Left hindlimb (tissue), 1 donor: ENCODE data around the gene DTNB.
"Not testable (repeated sequence)": the region's sequence is repeated elsewhere in the genome, so short reads cannot be mapped to it uniquely, and the experiment has no call there.

Source experiments
- DNase-seq: peaks from one replicate; pipeline ENCODE4 v3.0.0-alpha.2; 2018

Gene DTNB

GRCh38 chr2:25535411-25536289 is 137.7 kb downstream of the DTNB start:
- DNase-seq: not testable (repeated sequence)

GRCh38 chr2:25534937-25535336 is 138.4 kb downstream of the DTNB start:
- not testable (repeated sequence) for DNase-seq

GRCh38 chr2:25534455-25534854 is 138.9 kb downstream of the DTNB start:
- no peak for DNase-seq

DNA sequence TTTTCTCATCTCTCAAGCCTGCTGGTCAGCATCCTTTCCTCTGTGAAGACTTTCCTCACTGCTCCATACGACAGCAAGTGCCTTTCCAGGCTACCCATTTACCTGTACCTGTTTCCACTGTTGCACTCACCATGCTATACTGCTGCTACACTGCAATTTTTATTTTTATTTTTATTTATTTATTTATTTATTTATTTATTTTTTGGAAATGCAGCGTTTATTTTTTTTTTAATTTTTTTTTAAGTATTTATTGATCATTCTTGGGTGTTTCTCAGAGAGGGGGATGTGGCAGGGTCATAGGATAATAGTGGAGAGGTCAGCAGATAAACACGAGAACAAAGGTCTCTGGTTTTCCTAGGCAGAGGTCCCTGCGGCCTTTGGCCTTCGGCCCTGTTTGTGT is 139.6 kb downstream of the DTNB start:
- not testable (repeated sequence) for DNase-seq

DNA sequence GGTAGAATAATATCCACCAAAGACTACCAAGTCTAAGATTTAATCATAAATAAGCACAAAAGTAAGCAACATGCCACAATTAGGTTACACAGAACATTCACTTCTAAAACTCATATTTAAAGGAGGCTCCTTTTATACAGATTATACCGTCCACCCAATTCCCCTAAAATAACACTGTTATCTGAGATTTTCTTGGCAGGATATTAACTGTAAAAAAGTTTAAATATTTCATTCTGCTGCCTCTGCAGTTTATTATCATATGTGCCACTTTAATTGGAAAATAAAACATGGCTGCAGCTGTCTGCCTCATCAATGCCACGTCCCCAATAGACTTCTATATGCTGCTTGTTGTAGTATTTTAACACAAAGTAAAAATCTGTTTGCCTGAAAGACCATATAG is 140.9 kb downstream of the DTNB start:
- no peak for DNase-seq

DNA sequence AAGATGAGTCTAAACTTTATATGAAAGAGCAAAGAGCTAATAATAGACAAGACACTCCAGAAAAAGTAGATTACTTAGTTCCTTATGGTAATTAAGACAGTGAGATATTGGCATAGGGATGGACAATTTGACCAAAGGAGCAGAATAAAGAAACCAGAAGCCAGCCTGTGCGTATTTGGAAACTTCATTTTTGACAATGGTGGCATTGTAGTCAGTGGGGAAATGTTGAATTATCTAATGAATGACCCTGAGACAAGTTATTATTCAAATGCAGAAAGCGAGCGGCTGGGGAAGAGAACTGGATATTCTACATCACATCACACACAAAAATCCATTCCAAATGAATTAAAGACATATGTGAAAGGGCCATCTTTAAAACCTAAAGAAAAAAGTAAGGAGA is 144.3 kb downstream of the DTNB start:
- no peak for DNase-seq

DNA sequence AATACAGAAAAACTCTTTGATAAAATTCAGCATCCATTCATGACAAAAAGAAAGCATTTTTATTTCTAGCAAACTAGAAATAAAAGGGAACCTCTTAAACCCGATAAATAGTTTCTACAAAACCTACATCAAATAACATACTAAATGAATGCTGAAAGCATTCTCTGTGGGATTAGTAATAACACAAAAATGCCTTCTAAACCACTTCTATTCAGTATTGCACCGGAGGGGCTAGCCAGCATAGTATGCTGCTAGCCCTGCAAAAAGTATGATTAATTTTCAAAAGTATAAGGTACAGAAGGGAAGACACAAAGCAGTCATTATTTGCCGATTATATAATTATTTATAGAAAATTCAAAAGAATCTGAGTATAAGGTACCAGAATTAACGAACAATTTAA is 145.2 kb downstream of the DTNB start:
- DNase-seq: no peak

DNA sequence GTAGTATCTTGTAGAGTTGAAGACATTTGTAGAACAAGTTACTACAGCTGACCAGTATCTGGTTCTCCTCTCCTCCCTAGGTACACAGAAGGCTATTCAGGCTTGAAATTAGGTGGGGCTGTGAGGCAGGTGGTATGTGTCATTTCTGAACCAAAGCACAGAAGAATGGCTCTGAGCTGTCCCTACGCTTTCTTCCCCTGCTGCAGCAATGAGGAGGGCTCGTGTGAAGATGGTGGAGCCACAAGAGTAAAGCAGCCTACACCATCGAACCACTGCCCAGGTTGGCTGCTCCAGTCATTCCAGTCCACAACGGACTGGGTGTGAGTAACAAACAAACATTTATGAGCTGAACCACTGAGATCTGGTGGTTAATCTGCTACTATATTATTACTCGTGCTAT is 148.9 kb downstream of the DTNB start:
- DNase-seq: no peak

GRCh38 chr2:25523060-25523459 is 150.3 kb downstream of the DTNB start:
- no peak for DNase-seq

DNA sequence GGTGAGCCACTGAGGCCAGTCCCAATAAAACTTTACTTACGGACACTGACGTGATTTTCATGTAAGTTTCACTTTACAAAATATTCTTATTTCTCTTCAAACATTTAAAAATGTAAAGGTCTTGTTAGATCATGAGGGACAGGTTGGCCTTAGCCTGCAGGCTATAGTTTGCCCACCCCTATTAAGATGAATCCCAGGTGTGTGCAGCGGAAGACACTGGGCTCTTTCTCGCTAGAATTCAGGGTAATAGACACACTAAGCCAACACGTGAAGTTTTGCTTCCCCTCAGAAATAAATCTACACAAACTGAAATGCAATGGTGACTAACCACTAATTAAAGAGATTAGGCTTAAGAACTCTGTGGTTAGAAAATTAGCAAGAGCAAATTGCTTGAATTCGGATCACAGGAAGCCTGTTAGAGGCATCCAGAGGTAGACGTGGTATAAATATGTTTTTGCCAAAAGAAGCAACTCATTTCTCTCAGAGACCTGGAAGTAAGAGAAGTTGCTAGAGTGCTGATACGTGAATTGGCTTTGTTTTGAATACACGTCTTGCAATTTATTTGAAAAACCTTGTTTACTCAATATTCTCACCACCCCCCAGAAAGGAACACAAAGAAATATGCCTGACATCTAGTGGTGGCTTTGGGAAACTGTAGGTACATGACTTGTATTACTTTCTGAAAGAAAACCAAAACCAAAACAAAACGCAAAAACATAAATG is 151.6 kb downstream of the DTNB start:
- no peak for DNase-seq

- no peak for DNase-seq
These were observed 152.3 kb downstream of the DTNB start for GRCh38 chr2:25521126-25521525.

GRCh38 chr2:25517701-25518100 is 155.7 kb downstream of the DTNB start:
- DNase-seq: no peak

DNA sequence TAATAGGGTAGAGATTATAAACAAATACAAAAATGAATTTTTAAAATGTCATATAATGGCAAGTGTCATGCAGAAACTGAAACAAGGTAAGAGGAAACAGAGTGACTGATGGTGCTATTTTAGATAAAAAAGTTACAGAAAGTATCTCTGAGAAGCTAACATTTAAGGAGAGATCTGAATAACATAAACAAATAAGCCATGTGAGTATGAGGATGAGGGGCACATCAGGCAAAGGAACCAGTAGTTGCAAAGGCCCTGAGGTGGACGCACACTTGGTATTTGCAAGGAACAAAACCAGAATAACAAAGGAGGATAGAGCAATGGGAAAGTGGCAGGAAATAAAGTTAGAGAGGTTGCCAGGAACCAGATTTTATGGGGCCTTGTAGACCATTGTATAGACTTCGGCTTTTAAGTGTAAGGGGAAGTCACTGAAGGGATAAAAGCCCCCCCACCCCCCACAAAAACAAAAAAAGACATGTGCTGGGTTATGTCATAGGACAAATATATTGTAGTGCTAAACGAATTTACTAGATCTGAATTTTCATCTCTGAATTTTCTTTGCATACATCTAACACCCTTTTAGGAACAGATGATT is 159.2 kb downstream of the DTNB start:
- no peak for DNase-seq

DNA sequence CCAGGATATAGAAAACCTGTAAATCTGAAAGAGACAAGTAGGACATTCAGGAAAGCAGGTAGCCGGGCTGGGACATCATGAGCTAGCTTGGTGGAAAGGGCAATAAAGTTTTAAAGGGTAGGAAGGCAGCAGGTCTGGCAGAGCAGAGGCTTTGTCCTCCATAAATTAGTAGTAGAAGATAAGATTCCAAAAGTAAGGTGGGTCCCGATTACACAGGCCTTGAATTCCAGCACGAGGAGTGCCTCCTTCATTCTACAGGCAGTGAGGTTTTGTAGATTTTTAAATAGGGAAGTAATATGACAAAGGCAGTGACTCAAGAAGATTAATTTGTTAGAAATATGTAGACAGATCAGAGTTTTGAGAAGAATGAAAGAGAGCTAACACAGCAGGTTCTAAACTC is 160.7 kb downstream of the DTNB start:
- no peak for DNase-seq

DNA sequence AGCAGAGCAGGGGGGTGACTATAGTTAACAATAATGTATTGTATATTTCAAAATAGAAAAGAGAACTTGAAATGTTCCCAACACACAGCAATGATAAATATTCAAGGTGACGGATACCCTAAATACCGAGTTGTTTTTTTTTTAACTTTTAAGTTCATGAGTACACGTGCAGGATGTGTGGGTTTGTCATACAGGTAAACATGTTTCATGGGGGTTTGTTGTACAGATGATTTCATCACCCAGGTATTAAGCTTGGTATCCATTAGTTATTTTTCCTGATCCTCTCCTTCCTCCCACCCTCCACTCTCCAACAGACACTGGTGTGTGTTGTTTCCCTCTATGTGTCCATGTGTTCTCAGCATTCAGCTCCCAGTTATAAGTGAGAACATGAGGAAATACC is 167.2 kb downstream of the DTNB start:
- no peak for DNase-seq

GRCh38 chr2:25505622-25506021 is 167.8 kb downstream of the DTNB start:
- DNase-seq: no peak

DNA sequence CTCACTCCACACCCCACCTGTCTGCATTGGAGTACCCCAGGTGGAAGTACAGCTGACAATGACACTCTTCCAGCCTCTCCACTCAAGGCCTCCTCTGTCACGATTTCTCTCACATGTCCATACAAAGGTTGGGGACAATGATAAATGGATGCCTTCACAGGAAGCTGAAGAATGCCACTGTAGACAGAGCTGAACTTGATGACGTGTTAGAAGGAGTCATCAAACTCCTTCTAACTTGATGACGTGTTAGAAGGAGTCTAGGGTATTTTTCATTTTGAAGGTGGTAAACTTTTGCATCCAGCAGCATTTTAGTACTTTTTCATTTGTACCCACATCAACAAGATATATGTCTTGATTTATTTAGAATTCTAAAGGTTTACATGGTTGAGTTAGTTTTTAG is 168.2 kb downstream of the DTNB start:
- no peak for DNase-seq

GRCh38 chr2:25504266-25504665 is 169.1 kb downstream of the DTNB start:
- DNase-seq: no peak

GRCh38 chr2:25499157-25499556 is 174.2 kb downstream of the DTNB start:
- DNase-seq: no peak

DNA sequence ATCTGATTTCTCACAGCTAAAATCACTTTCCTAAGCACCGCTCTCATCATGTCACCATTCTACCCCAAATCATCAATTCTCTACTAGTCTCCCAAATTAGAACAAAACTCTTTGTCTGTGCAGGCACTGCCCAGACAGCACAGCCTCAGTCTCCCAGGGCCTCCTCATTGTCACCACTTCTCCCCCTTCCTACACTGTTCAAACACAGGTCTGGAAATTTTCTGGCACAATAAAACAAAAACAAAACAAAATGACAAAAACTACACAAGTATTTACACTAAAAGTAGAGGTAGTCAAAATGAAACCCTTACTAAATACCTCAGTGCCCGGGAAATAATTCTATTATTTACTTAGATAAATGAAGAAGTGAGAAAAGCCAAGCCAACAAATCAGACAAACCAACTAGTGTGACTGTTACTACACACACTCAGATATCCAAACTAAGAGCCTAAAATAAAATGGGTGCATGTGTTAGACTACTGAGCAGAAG is 175.4 kb downstream of the DTNB start:
- no peak for DNase-seq

DNA sequence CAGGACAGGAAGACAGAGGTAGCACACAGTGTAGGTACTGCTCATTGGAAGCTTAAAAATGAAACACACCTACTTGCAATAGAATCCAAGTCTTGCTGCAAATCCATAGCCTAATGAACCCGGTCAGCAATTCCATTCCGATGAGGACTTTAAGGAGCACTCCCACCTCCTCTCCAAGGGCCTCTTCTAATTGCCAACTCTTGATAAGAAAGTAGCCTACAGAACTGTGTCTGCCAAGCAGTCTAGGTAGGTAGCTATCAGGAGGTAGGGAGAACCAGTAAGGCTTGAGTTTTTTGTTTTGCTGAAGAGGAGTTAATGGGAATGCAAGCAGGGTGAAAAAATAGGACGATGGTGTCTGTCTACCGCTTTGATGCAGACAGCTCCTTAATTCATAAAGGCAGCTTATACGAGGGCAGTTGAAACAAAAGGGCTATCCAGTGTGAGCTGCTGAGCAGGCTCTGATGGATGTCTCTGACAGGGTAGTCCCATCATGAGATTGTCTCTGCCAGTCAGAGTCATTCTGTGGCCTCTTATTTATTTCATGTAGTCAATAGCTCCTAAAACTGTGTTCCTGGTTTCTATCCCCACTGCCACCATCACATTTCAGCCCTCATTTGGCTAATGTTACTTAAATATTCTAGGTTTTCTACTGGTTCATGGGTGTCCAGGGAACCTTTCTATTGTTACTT is 176.0 kb downstream of the DTNB start:
- no peak for DNase-seq

GRCh38 chr2:25494616-25495015 is 178.8 kb downstream of the DTNB start:
- DNase-seq: no peak

GRCh38 chr2:25493207-25493606 is 180.2 kb downstream of the DTNB start:
- DNase-seq: no peak
